Fibroblast of mammary gland (primary cell): Measurements from ENCODE around the gene DIS3L2.
A peak's percentile ranks its signal among the peaks of the same experiment; 100 is the strongest.

Experiments used
- DNase-seq: peaks from one replicate; pipeline ENCODE4 v3.0.0-alpha.2; 2010; ENCODE audit warnings: low read depth
- H3K4me3 ChIP-seq: 2 replicates; pipeline ENCODE4 v1.5.1; 2011; ENCODE audit warnings: low read depth, mild to moderate bottlenecking, low read length, moderate library complexity; ENCODE audit not compliant: control insufficient read depth
- CTCF ChIP-seq: conservative IDR thresholded peaks from 2 replicates; pipeline ENCODE4 v1.5.1; 2011; ENCODE audit warnings: low read depth, low read length, inconsistent platforms; ENCODE audit not compliant: control insufficient read depth, insufficient read depth

Gene DIS3L2

GRCh38 chr2:231925303-231926179 is 36.0 kb upstream of the DIS3L2 start:
- peak; percentile 86 for DNase-seq
- TF ChIP-seq CTCF = peak; percentile 46
- peak overlapping the region; percentile 21 for H3K4me3 ChIP-seq

GRCh38 chr2:231926180-231926741 is 35.3 kb upstream of the DIS3L2 start, which contains the start of gene NPPC:
Gene NPPC (minus strand): TSS chr2:231926396. CDS start chr2:231926249, 147 bp downstream.
- TF ChIP-seq CTCF = no peak
- peak; percentile 40 for DNase-seq
- H3K4me3 ChIP-seq = peak within 1 kb of the TSS; percentile 21

GRCh38 chr2:231926761-231927565 is 34.5 kb upstream of the DIS3L2 start:
- TF ChIP-seq CTCF = no peak
- DNase-seq = no peak
- no peak overlapping the region for H3K4me3 ChIP-seq

GRCh38 chr2:231927566-231927890 is 34.0 kb upstream of the DIS3L2 start:
- H3K4me3 ChIP-seq = no peak overlapping the region
- DNase-seq = no peak
- TF ChIP-seq CTCF = no peak

- no peak for DNase-seq
- TF ChIP-seq CTCF = peak; percentile 5
- H3K4me3 ChIP-seq = no peak overlapping the region
These were observed 33.0 kb upstream of the DIS3L2 start for GRCh38 chr2:231928481-231928880.

GRCh38 chr2:231928901-231929725 is 32.4 kb upstream of the DIS3L2 start:
- no peak for DNase-seq
- no peak overlapping the region for H3K4me3 ChIP-seq
- no peak for TF ChIP-seq CTCF
